Omental fat pad (tissue), 4 donors: ENCODE results near the gene MAGI1. TPM values are rescaled to one million over a fixed set of nuclear protein-coding genes. Genes with fewer than 3 reads are reported as not detected.

ENCODE experiments used
- ATAC-seq: fragments of 150-250 bp; one replicate; pipeline ENCODE4 v1.9.1; 2016; ENCODE audit warnings: mild to moderate bottlenecking, moderate library complexity; ENCODE audit not compliant: low FRiP score
- DNase-seq: peaks from one replicate; pipeline ENCODE4 v3.0.0-alpha.2; 2019; ENCODE audit warnings: low spot score
- CTCF ChIP-seq, 3 donors: fragments of 450-650 bp; IDR thresholded peaks; one replicate each; pipeline ENCODE4 v1.5.1; 2016 to 2017; ENCODE audit warnings: antibody characterized with exemption in 3 of 3, mild to moderate bottlenecking in 3 of 3, moderate library complexity in 2 of 3
- total RNA-seq, 4 donors: library from RNA; depleted of rRNA; stranded (reverse); fragments of >200 nt; gene quantifications; one replicate each; pipeline ENCODE4 v1.1.0, GENCODE V29; 2016

Gene MAGI1
- total RNA-seq, 4 donors from 2014 or later = 22.9 to 38.8 (median 34.3) TPM

GRCh38 chr3:65946438-65946837 lies 92.3 kb downstream of the MAGI1 start:
- ATAC-seq = peak; percentile 89
- no peak for TF ChIP-seq CTCF (IDR thresholded peaks at IDR 0.05)
- no peak for DNase-seq

- TF ChIP-seq CTCF (IDR thresholded peaks at IDR 0.05) = no peak
- ATAC-seq = no peak
- DNase-seq = no peak
Observed at GRCh38 chr3:65945953-65946352, 92.8 kb downstream of the MAGI1 start.

GRCh38 chr3:65945480-65945879 lies 93.2 kb downstream of the MAGI1 start:
- DNase-seq = no peak
- no peak for ATAC-seq
- no peak for TF ChIP-seq CTCF (IDR thresholded peaks at IDR 0.05)

- no peak for DNase-seq
- no peak for ATAC-seq
- no peak for TF ChIP-seq CTCF (IDR thresholded peaks at IDR 0.05)
Observed at GRCh38 chr3:65944252-65944651, 94.5 kb downstream of the MAGI1 start.

GRCh38 chr3:65939801-65940246 lies 98.9 kb downstream of the MAGI1 start:
- no peak for DNase-seq
- no peak for TF ChIP-seq CTCF (IDR thresholded peaks at IDR 0.05)
- ATAC-seq = peak; percentile 62

GRCh38 chr3:65939184-65939583 lies 99.5 kb downstream of the MAGI1 start:
- no peak for ATAC-seq
- DNase-seq = no peak
- no peak for TF ChIP-seq CTCF (IDR thresholded peaks at IDR 0.05)

- no peak for TF ChIP-seq CTCF (IDR thresholded peaks at IDR 0.05)
- DNase-seq (no peak), ATAC-seq (no peak)
Observed at GRCh38 chr3:65938676-65939075, 100.0 kb downstream of the MAGI1 start.
